SH-SY5Y (cell line): ENCODE results near the gene HMGB4.

Experiments used
- GATA2 ChIP-seq: IDR thresholded peaks from 2 replicates; pipeline ENCODE4 v1.6.1; 2011; ENCODE audit warnings: mild to moderate bottlenecking, low read depth, low read length
- GATA3 ChIP-seq: IDR thresholded peaks from 2 replicates; pipeline ENCODE4 v1.6.1; 2011; ENCODE audit warnings: low read depth, mild to moderate bottlenecking, low read length, moderate library complexity

DNA sequence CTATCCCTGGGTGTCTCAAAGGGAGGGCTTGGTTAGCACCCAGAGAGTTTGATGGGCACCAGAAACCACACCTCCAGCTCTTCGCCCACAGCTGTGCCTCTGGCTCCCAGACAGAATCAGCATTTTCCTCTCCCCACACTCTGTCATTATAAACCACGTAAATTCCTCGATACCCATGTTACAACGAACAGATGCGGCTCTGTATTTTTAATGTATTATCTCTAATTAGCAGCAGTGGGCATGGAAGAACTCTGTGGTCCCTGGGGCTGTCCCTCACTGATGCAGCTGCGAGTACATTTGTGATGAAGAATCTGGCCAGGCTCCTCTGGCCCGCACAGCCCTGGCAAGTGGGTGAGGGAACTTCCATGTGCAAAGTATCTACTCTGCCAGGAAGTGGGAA lies 10.8 kb downstream of the HMGB4 start:
- no peak for TF ChIP-seq GATA3
- no peak for TF ChIP-seq GATA2
